Thoracic aorta (tissue), 2 donors: ENCODE measurements around the gene CUEDC1. TPM values are rescaled to one million over a fixed set of nuclear protein-coding genes. Genes with fewer than 3 reads are reported as not detected.

Experiments used
- ATAC-seq: fragments of 150-250 bp; one replicate; pipeline ENCODE4 v1.8.0; 2017; ENCODE audit warnings: low read depth; ENCODE audit not compliant: insufficient number of reproducible peaks, low FRiP score
- DNase-seq: peaks from one replicate; pipeline ENCODE4 v3.0.0-alpha.2; 2020; ENCODE audit warnings: low spot score
- H3K27ac ChIP-seq, 2 donors: fragments of 200-600 bp; sonication (generic); 1 replicate in 1 of 2; 2 replicates in 1 of 2; pipeline ENCODE4 v1.5.1; 2016; ENCODE audit warnings: mild to moderate bottlenecking in 2 of 2, moderate library complexity in 2 of 2
- H3K27me3 ChIP-seq: fragments of 200-600 bp; sonication (generic); replicated peaks from 2 replicates; pipeline ENCODE4 v1.6.0; 2016; ENCODE audit warnings: mild to moderate bottlenecking; ENCODE audit not compliant: insufficient read depth
- H3K36me3 ChIP-seq: fragments of 200-600 bp; sonication (generic); one replicate; pipeline ENCODE4 v1.5.1; 2016
- H3K4me1 ChIP-seq, 2 donors: fragments of 200-600 bp; sonication (generic); 1 replicate in 1 of 2; 2 replicates in 1 of 2; pipeline versions ENCODE4 v1.5.1 to v1.6.0; 2016; ENCODE audit warnings: low read depth in 2 of 2, mild to moderate bottlenecking in 1 of 2; ENCODE audit not compliant: control insufficient read depth in 1 of 2
- H3K4me3 ChIP-seq: fragments of 200-600 bp; sonication (generic); 2 replicates; pipeline ENCODE4 v1.5.1; 2016; ENCODE audit warnings: mild to moderate bottlenecking
- H3K9me3 ChIP-seq: fragments of 200-600 bp; sonication (generic); 2 replicates; pipeline ENCODE4 v1.5.1; 2016
- CTCF ChIP-seq: fragments of 200-600 bp; sonication (generic); IDR thresholded peaks from one replicate; pipeline ENCODE4 v1.5.1; 2019; ENCODE audit warnings: antibody characterized with exemption
- total RNA-seq, 2 donors: library from RNA; depleted of rRNA; stranded (reverse); fragments of >200 nt; gene quantifications; one replicate each; pipeline versions ENCODE4 v1.1.0 to v1.2.3, GENCODE V29; 2016

The CUEDC1 gene
- total RNA-seq, 2 donors from 2014 or later: 32.7 to 93.1 TPM

- Histone ChIP-seq H3K4me3 (no peak overlapping the region), H3K27me3 (no peaks in the 10 kb centered on the region), H3K27ac (peak overlapping the region in 1 of 2 donors; percentile 13), H3K36me3 (no peaks in the 10 kb centered on the region), H3K4me1 (peaks cover 32 to 61% of the 10 kb centered on the region in 2 donors), H3K9me3 (no peaks in the 10 kb centered on the region)
- DNase-seq: no peak
- ATAC-seq: no peak
- TF ChIP-seq CTCF: no peak
These were observed 12.1 kb downstream of the CUEDC1 start for GRCh38 chr17:57943140-57943539.

GRCh38 chr17:57941384-57942370 is 13.5 kb downstream of the CUEDC1 start:
- no peaks in the 10 kb centered on the region for H3K9me3 ChIP-seq
- peaks cover 28 to 55% of the 10 kb centered on the region in 2 donors for H3K4me1 ChIP-seq
- H3K27ac ChIP-seq: no peak overlapping the region
- ATAC-seq: no peak
- no peak overlapping the region for H3K4me3 ChIP-seq
- H3K27me3 ChIP-seq: no peaks in the 10 kb centered on the region
- no peak for TF ChIP-seq CTCF
- no peak for DNase-seq
- no peaks in the 10 kb centered on the region for H3K36me3 ChIP-seq

- Histone ChIP-seq H3K36me3 (no peaks in the 10 kb centered on the region), H3K4me1 (peaks cover 32 to 55% of the 10 kb centered on the region in 2 donors), H3K27ac (no peak overlapping the region), H3K27me3 (no peaks in the 10 kb centered on the region), H3K4me3 (no peak overlapping the region), H3K9me3 (no peaks in the 10 kb centered on the region)
- DNase-seq: no peak
- TF ChIP-seq CTCF: no peak
- ATAC-seq: no peak
These were observed 14.4 kb downstream of the CUEDC1 start for GRCh38 chr17:57940653-57941329.

- DNase-seq: no peak
- H3K9me3 ChIP-seq: no peaks in the 10 kb centered on the region
- no peak for ATAC-seq
- peaks cover 38 to 56% of the 10 kb centered on the region in 2 donors for H3K4me1 ChIP-seq
- H3K27me3 ChIP-seq: no peaks in the 10 kb centered on the region
- no peak overlapping the region for H3K4me3 ChIP-seq
- H3K36me3 ChIP-seq: no peaks in the 10 kb centered on the region
- H3K27ac ChIP-seq: no peak overlapping the region
- TF ChIP-seq CTCF: no peak
These were observed 15.0 kb downstream of the CUEDC1 start for GRCh38 chr17:57940231-57940630.

- Histone ChIP-seq H3K9me3 (no peaks in the 10 kb centered on the region), H3K36me3 (no peaks in the 10 kb centered on the region), H3K27me3 (no peaks in the 10 kb centered on the region), H3K27ac (no peak overlapping the region), H3K4me1 (peaks cover 42 to 61% of the 10 kb centered on the region in 2 donors), H3K4me3 (no peak overlapping the region)
- DNase-seq: no peak
- no peak for ATAC-seq
- no peak for TF ChIP-seq CTCF
These were observed 15.4 kb downstream of the CUEDC1 start for GRCh38 chr17:57939797-57940196.
